GM23338 (cell line): ENCODE results near the gene NELFE.

Experiments
- CTCF ChIP-seq, 2 experiments: fragments of 200-600 bp in 1 of 2; sonication (generic) in 1 of 2; conservative IDR thresholded peaks; 2 replicates each; pipeline versions ENCODE4 v1.5.1 to v1.6.1; 2016 to 2017; ENCODE audit warnings: antibody characterized with exemption in 2 of 2, low read depth in 2 of 2, mild to moderate bottlenecking in 2 of 2, moderate library complexity in 1 of 2
- NANOG ChIP-seq: IDR thresholded peaks from 2 replicates; pipeline ENCODE4 v1.6.1; 2016; ENCODE audit warnings: antibody characterized with exemption, borderline replicate concordance

- TF ChIP-seq CTCF (conservative IDR thresholded peaks at IDR 0.05; ENCODE audit: low read depth in 2 of 2) (no peak), NANOG (no peak)
These were observed 30.7 kb downstream of the NELFE start for GRCh38 chr6:31927863-31928671.
